ENCODE results near the gene BGLAP.

The BGLAP gene

DNA sequence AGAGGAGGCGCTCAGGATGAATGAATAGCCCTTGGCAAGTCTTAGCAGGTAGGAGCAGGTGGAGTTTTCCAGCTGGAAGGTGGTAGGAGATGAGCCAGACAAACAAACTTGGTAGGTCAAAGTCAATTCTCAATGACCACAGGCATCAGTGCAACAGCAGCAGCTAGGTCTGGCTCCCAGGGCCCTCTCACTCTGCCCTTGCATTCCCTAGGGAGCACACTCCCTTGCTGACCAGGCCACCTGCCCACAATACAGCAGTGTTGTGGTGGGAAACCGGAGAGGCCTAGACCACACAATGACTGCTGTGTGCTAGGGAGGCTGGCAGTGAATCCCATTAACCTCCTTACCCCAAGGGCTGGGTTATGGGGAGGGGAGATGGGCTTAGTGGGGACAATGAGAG, 18.9 kb downstream of the BGLAP start:
- no peak for DNase-seq

- DNase-seq = no peak
Observed at GRCh38 chr1:156262461-156263287, 20.7 kb downstream of the BGLAP start.

GRCh38 chr1:156263288-156263655, 21.3 kb downstream of the BGLAP start:
- DNase-seq = no peak

GRCh38 chr1:156266051-156266450, 24.1 kb downstream of the BGLAP start:
- no peak for DNase-seq

GRCh38 chr1:156268336-156268735, 26.4 kb downstream of the BGLAP start:
- DNase-seq = no peak

GRCh38 chr1:156270314-156270713, 28.3 kb downstream of the BGLAP start:
- DNase-seq = no peak

- no peak for DNase-seq
Observed at GRCh38 chr1:156276532-156276931, 34.5 kb downstream of the BGLAP start.

GRCh38 chr1:156276966-156277381, 35.0 kb downstream of the BGLAP start:
- no peak for DNase-seq

- no peak for DNase-seq
Observed at GRCh38 chr1:156279837-156280236, 37.9 kb downstream of the BGLAP start.

- peak; percentile 76 for DNase-seq
Observed at GRCh38 chr1:156281281-156281680, 39.3 kb downstream of the BGLAP start.

DNA sequence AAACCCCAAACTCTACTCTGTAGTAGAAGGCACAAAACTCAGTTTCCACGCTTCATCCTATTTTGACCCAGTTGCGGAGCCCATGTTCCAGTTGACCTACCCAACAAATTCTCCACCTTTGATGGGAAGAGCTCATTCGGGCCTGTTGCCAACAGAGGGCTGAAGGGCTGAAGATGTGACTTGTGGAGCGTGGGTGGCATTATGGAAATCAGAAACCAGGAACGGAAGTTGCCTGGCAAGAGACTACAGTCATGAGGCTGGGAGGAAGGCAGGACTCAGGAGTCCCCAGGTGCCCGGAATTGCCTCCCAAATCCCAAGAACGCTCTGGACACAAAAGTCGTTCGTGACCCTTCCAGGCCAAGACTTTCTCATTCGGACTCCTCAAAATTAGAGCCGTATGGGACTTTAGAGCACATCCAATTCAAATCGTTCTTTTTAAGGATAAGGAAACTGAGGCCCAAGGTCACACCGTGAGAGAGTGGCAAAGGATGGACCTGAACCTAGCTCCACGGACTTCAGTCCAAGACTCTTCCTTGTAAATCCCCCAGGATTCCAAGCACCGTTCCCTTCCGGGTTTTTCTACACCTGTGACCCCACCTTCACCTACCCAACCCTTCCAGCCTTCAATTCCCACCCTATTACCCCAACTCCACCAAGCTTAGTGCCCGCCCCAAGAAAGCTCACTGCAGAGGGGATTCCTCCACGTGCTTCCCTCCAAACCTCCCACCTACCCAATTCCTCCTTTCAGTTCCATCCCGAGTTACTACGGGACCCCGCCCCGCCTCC, 39.9 kb downstream of the BGLAP start:
- no peak for DNase-seq

GRCh38 chr1:156282479-156283222, 40.7 kb downstream of the BGLAP start, which contains the start of gene SMG5:
TSS of gene SMG5 (minus strand) at chr1:156282825. CDS start at chr1:156282680, 145 bp downstream.
- peak; percentile 96 for DNase-seq

- no peak for DNase-seq
Observed at GRCh38 chr1:156283521-156283920, 41.5 kb downstream of the BGLAP start.

DNA sequence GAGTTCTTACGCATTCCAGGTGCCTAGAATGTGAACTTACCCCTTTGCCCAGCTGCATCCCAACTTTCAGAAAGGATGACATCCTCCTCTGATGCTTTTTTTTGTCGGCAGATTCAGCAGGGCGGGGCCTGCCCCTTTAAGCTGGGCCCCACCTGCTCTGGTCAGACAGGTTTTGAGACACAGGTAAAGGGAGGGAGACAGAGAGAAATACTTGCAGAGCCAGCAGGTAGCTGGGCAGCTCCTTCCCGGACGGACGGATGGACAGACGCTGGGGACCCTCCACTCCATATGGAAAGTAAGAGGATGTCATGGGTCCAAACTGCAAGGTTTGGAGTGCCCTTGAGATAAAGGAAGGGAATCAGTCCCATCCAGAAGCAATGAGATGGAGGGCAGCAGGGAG, 42.1 kb downstream of the BGLAP start, which contains the start of gene TMEM79:
TMEM79 (plus strand) TSS at position 214 of the 400 bp plus-strand sequence. CDS start 902 bp downstream, outside the sequence.
- DNase-seq = no peak

DNA sequence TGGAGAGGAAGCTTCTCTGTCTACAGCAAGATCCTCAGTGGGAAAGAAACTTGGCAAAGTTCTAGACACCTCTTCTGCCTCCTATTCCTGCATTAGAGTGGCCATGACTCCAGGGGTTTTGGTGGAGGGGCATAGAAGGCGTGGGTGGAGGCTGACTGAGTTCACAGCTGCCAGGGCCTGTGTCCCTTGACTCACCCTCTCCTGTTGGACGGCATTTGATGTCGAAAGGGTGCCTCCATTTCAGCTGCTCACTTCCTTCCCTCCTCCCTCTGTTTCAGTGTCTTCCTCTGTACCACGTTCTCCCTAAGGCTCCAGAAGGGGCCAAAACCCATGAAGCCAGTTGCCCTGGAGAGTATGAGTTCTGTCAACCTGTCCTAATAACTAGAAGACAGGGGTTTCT, 42.8 kb downstream of the BGLAP start:
- DNase-seq = no peak

DNA sequence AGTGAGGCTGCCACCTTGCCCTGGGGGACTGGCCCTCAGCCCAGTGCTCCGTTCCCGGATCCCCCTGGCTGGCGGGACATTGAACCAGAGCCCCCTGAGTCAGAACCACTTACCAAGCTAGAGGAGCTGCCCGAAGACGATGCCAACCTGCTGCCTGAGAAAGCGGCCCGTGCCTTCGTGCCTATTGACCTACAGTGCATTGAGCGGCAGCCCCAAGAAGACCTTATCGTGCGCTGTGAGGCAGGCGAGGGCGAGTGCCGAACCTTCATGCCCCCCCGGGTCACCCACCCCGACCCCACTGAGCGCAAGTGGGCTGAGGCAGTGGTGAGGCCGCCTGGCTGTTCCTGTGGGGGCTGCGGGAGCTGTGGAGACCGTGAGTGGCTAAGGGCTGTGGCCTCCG, 43.5 kb downstream of the BGLAP start:
- no peak for DNase-seq

DNA sequence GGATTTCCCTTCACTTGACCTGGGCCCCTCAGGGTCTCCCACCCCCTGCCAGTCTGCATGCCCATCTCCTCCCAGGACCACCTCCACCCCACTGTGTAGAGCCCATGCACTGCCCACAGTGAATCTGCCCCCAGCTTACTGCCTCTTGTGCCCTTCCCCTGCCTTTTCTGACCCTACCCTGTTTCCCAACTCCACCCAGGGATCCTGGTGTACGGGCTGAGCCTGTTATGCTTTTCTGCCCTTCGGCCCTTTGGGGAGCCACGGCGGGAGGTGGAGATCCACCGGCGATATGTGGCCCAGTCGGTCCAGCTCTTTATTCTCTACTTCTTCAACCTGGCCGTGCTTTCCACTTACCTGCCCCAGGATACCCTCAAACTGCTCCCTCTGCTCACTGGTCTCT, 44.1 kb downstream of the BGLAP start:
- no peak for DNase-seq

GRCh38 chr1:156289857-156290256, 47.9 kb downstream of the BGLAP start:
- DNase-seq = no peak

- no peak for DNase-seq
Observed at GRCh38 chr1:156291226-156292061, 49.5 kb downstream of the BGLAP start.
